ENCODE data around the gene MLLT1.
"Not testable (repeated sequence)": the region's sequence is repeated elsewhere in the genome, so short reads cannot be mapped to it uniquely, and the experiment has no call there.

MLLT1 gene

GRCh38 chr19:6279931-6280591 is at the start of gene MLLT1:
MLLT1 (minus strand) TSS chr19:6279975; CDS start chr19:6279784, 191 bp downstream.
- peak; percentile 92 for DNase-seq

DNA sequence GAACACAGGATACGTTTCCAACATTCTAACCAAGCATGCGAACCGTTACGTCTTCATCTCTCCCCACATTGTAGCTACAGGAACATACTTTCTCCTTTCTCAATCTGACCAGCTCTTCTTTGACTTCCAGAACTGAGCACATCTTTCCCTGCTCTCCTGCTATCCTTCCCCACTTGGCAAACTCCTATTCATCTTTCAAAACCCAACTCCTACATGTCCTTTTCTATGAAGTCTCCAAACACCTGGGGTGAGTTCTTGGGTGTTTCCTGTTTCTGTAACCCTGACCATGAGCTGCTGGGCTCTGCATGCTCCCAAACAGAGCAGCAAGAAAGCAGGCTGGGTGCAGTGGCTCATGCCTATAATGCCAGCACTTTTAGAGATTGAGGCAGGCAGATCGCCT is 47.0 kb upstream of the MLLT1 start:
- no peak for DNase-seq

GRCh38 chr19:6325614-6326013 is 45.8 kb upstream of the MLLT1 start:
- no peak for DNase-seq

DNA sequence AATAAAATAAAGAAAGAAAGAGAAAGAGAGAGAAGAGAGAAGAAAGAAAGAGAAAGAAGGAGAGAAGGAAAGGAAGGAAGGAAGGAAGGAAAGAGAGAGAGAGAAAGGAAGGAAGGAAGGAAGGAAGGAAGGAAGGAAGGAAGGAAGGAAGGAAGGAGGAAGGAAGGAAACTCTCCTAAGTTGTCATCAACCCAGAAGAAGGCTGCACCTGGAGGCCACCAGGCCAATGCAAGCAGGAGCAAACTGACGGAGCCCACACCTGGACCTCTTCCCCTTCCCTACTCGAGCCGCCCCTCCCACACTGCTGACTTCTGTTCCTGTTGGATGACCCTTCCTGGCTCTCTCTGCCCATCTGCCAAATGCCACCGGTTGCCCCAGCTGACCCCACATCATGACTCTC is 45.0 kb upstream of the MLLT1 start:
- no peak for DNase-seq

- DNase-seq: no peak
These were observed 42.5 kb upstream of the MLLT1 start for GRCh38 chr19:6322284-6322683.

DNA sequence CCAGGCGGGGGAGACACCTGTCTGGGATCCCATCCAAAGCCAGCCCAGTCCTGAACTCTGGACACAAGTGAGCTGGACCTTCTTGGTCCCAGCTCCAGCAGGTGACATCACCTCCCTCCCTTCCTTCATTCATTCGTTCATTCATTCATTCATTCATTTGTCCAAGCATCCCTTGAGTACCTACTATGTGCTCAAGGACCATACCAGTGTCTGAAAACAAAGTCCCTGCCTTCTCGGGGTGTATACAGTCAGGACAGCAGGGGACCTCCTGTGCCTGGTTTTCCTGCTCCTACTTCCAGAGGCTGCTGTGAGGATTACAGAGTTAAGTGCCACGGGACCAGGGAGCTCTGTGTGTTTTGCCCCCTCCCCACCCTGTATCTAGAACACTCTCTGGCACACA is 39.6 kb upstream of the MLLT1 start:
- DNase-seq: no peak

GRCh38 chr19:6318772-6319171 is 39.0 kb upstream of the MLLT1 start:
- no peak for DNase-seq

DNA sequence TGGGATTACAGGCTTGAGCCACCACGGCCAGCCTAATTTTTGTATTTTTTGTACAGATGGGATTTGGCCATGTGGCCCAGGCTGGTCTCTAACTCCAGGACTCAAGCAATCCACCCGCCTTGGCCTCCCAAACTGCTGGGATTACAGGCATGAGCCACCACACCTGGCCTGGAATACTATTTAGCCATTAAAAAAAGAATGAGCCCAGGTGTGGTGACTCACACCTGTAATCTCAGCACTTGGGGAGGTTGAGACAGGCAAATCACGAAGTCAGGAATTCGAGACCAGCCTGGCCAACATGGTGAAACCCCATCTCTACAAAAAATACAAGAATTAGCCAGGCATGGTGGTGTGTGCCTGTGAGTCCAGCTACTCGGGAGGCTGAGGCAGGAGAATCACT is 35.9 kb upstream of the MLLT1 start:
- DNase-seq: not testable (repeated sequence)

DNA sequence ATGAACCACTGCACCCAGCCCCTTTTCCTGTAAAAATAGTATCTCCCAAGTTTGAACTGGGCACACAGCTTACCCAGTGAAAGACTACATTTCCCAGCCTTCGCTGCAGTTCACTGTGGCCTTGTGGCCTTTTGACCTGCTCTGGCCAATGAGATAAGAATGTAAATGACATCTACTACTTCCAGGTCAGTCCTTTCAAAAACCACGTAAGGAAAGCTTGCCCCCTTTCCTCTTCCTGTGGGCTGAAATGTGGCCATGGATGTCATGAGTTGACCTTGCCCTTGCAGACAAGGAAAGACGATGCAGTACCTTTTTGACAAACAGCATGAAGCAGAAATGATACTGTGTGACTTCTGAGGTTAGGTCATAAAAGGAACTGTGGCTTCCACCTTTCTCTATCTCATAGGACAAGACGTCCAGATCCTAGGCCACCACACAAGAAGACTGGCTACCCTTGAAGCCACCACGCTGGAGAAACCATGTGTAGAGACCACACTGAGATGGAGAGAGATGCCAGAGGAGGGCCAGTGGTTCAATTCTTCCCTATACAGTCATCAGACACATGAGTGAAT is 33.7 kb upstream of the MLLT1 start:
- DNase-seq: no peak

DNA sequence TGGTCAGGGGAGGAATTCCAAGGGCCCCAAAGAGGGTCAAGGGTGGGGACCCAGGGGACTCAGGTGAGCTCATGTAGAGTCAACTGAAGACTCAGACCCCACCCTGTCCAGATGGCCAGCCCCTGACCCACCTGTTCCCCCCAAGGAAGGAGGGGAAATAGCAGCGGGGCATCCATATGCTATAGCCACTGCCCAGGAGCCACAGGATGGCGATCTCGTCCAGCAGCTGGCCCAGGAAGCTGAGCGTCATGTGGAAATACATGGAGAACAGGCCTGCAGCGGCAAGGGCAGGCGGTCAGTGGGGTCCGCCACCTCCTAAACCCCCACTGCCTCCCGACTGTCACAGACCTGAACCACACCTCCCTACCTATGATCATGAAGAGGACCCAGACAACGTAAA is 32.2 kb upstream of the MLLT1 start:
- DNase-seq: no peak

GRCh38 chr19:6298413-6298812 is 18.6 kb upstream of the MLLT1 start:
- no peak for DNase-seq

DNA sequence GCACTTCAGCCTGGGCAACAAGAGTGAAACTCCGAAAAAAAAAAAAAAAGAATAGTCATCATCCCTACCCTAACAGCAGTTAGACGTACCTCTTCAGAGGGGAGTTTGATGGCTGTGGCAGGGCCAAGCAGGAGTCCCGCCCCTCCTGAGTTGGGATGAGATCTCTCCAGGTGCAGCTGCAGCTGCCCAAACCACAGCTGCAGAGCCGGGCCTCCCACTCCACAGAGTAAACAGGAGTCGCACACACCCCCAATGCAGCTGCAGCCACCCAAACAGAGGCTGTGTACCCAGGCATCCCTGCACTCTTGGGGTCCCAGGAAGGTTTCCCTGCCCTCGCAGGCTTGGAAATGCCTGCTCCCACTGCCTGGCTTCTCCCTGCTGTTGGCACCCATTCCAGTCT is 17.4 kb upstream of the MLLT1 start:
- DNase-seq: no peak

GRCh38 chr19:6292006-6292405 is 12.2 kb upstream of the MLLT1 start:
- DNase-seq: no peak

DNA sequence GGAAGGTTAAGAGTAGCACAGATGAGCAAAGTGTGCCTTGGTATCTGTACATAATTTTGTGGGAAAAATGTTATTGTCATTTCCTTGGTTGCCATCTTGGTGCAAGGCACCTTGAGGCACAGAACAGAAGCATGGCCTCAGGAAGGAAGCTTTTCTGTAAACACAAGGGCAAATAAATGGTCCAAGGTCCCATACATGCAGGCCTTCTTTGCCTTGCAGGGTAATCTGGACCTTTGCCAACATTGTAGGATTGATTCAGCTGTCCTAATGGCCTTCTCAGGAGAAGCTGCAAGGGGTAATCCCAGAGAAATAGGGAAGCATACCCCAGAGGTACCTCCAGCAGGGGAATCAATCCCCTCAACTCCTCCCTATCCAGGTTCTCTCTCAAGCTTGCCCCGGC is 9.0 kb upstream of the MLLT1 start:
- no peak for DNase-seq

GRCh38 chr19:6287269-6287885 is 7.6 kb upstream of the MLLT1 start:
- no peak for DNase-seq

GRCh38 chr19:6286676-6287075 is 6.9 kb upstream of the MLLT1 start:
- DNase-seq: no peak

- not testable (repeated sequence) for DNase-seq
These were observed 2.6 kb upstream of the MLLT1 start for GRCh38 chr19:6282393-6282792.

DNA sequence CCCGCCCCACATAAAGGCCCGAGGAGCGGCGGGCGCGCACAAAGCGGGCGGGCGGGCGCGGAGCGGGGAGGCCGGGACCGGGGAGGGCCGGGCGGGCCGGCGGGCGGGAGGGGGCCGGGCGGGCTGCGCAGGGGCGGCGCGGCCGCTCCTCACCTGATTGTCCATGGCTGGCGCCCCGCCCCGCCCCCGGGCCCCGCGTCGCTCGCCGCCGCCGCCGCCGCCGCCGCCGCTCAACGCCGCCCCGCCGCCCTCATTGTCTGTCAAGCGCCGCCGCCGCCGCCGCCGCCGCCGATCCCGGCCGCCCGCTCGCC is 200 bp downstream of the MLLT1 start:
- DNase-seq: no peak

GRCh38 chr19:6278740-6279619 is 795 bp downstream of the MLLT1 start:
- DNase-seq: no peak

DNA sequence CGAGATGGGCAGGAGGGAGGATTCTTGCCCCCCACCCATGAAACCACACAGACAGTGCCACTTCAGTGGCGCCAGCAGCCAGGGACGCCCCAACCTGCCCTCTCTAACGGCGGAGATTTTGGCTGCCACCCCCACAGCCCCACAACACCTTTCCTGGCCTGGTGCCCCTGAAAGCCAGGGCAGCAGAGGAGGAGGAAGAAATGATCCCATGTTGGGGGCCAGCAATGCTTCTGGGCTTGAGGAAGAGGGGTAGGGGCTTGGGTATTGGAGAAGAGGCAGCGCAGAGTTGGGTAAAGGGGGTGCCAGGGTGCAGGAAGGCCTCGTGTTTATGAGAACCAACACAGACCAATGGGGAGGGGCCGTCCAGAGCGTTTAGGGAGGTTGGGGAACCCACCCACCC is 1.7 kb downstream of the MLLT1 start:
- no peak for DNase-seq

GRCh38 chr19:6276447-6276846 is 3.3 kb downstream of the MLLT1 start:
- DNase-seq: no peak

DNA sequence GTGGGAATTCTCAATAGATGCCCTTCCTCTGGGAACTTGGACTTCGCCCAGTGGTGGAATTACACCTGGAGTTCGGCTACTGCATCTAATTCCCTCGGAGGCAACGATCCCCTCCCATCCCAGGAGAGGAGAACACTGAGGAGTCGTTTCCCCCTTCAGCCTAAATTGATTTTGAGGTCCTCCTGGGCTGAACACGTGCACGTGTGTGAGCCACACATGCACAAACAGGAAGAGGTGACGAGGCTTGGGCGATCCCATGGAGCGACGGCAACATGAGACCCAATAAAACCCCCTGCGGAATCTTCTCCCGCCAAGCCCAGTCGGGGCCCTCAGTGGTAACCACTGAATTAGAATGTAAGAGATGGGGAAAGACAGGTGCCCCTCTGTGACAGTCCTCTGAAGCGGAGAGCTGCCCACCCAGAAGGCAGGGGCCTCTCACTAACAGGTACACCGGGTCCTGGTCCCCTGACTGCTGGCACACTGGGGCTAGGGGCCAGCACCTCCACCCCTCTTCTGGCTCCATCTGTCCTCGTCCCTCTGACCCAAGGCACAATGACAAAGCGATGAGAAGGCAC is 4.5 kb downstream of the MLLT1 start:
- no peak for DNase-seq

DNA sequence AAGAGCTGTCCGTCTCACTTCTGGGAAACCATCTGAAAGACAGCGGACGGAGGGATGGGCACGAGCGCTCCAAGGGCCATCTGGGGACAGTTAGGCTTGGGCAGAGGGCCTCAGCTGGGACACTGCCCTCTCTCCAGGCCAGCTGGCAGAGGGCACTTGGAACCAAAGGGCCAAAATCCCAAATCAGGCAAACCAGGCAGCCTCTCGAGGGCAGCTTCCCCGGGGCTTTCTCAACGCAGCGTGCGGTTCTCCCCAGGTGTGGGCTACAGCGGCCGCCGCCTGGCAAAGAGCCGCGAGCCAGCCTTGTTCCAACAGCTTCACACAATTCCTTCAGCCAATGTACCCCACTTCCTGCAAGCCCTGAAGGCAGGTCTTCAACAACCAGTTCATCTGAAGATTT is 5.0 kb downstream of the MLLT1 start:
- DNase-seq: no peak
